Measurements from ENCODE around the gene C1S.
"Not testable (repeated sequence)": the region's sequence is repeated elsewhere in the genome, so short reads cannot be mapped to it uniquely, and the experiment has no call there.

The C1S gene

GRCh38 chr12:7060353-7060954, at the start of gene C1S:
Gene C1S (plus strand): TSS chr12:7060718. CDS start chr12:7061913, 1,195 bp downstream.
- no peak for DNase-seq

- DNase-seq: not testable (repeated sequence)
These were observed 49.1 kb upstream of the C1S start for GRCh38 chr12:7011398-7011797.

- DNase-seq: no peak
These were observed 48.4 kb upstream of the C1S start for GRCh38 chr12:7012024-7012607.

DNA sequence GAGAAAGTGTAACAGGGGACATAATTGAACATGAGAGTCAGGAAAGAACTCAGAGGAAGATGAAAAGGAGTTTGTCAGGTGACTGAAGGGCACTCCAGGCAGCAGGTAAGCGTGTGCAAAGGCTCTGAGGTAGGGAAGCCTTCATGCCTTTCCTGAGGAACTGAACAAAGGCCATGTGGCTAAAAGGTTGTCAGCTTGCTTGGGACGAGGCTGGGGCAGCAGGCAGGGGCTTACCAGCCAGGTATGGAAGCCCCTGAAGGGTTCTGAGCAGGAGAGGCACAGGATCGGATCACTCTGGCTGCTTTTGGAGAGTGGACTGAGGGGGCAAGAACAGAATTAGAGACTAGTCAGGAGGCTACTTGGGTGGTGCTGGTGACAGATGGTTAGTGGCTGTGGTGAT, 47.4 kb upstream of the C1S start:
- no peak for DNase-seq

DNA sequence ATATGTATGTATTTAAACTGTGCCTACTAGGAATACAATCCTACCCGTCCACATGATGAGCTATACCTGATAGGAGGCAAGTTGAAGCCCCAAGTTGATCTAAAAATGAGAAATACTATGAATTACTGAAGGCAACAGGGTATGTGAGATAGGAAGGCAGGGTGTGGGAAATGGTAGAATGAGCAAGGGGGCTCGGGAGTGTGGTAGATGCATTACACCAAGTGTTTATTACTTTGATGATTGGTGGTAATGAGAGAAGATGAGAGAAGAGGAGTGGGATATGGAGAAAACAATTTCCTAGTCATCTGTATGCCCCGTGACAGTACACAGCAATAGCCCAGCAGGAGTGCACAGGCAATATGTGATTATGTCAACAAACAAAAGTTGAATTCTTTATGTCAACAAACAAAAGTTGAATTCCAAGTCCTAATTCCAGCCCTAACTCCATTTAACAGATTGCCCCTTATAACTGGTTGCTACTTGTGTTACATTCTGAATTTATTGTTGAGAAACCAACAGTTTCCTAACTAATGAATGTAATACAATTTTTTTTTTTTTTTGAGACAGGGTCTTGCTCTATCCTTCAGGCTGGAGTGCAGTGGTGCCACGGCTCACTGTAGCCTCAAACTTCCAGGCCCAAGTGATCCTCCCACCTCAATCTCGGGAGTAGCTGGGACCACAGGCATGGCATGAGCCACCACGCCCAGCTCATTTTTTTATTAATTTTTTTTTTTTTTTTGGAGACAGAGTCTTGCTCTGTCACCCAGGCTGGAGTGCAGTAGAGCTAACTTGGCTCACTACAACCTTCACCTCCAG, 44.8 kb upstream of the C1S start:
- DNase-seq: no peak

DNA sequence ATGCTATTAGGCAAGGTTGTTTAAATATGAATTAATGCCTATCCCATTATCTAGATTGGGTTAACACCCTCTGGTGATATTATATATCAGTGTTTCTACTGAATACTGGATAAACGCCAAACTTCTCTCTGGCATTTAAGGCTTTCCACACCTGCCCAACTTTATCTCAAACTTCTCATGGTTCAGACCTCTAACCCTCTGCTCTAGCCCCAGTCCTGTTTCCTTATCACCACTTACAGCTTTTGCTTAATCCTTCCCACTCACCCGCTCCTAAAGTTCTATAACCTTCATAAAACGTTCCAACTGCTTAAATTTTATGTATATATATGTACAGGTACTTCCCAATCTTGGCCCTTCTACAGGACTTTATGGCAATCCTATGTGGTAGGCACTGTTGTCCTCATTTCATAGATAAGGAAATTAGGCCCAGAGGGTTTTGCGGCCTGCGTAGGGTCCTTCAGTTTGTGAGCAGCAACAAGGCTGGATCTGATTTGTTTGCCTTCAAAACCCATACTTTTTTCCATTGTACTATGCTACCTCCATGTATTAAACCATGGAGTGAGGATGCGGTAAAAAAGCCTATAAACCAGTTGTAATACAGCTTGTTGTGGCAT, 43.5 kb upstream of the C1S start:
- no peak for DNase-seq

DNA sequence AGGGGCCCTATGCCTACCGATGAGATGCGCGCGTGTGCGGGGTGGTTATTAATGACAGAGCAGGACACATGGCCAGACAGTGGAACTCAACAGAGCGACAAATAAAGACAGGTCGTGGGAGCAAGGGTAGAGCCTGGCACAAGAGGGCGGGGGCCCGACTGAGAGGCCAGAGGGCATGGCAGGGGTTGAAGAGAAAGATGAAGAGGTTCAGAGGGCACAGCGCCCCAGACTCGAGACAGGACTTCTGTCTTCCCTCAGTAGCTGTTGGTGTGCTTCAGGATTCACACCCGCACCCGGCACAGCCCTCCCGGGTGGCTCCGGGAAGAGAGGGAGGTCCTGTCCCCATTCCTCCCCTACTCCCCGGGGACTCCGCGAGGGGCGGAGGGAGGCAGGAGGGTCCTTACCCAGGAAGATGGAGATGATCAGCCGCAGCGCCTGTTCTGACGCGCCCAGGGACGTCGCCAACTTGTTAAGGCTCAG, 42.6 kb upstream of the C1S start:
- DNase-seq: no peak

- DNase-seq: peak; percentile 96
These were observed 42.0 kb upstream of the C1S start, which contains the start of gene LPCAT3 for GRCh38 chr12:7018350-7019042. Gene LPCAT3 (minus strand): TSS chr12:7018476. CDS start chr12:7018424, 52 bp downstream.

- no peak for DNase-seq
These were observed 41.4 kb upstream of the C1S start for GRCh38 chr12:7019043-7019569.

DNA sequence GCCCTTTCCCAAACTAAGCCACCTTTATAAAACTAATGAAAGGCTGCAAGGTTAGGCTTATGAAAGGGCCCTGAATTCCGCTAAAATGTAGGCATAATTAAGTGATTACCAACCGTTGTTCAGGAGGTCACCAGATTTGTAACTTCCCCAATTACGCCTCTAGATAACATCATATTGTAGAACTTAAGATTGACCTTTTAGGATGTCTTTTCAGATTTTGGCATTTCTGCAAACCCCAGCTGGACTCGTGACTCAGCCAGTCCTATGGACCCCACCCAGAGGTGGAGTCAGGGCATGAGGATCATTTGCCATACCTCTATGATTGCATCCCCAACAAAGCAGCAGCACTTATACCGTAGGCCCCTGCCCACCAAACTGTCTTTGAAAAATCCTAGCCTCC, 38.6 kb upstream of the C1S start:
- DNase-seq: no peak

GRCh38 chr12:7023114-7023513, 37.4 kb upstream of the C1S start:
- no peak for DNase-seq

- no peak for DNase-seq
These were observed 33.7 kb upstream of the C1S start for GRCh38 chr12:7026854-7027253.

DNA sequence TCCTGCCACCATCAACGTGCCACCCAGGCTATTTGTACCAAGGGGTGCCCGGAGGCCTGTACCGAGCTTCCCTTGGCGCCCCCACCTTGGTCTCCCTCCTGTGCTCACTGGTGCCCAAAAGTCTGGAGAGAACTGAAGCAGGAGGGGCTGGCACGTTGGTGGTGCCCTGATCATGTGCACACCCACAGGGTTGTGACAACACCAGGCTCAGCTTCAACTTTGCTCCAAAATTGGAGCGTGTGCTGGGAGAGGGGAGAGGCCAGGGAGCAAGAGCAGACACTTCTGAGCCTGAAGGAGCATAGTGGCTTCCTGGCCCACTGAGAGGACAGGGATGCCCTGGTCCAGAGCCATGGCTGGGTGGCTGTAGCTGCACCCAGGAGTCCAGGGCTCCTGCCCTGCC, 29.2 kb upstream of the C1S start:
- no peak for DNase-seq

DNA sequence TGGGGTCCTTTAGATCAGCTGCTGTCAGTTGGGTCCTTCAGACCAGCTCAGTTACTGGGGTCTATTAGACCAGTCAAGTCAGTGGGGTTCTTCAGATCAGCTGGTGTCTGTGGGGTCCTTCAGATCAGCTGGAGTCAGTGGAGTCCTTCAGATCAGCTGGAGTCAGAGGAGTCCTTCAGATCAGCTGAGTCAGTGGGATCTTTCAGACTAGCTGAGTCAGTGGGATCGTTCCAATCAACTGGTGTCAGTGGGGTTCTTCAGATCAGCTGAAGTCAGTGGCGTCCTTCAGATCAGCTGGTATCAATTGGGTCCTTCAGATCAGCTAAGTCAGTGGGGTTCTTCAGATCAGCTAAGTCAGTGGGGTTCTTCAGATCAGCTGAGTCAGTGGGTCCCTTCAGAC, 27.5 kb upstream of the C1S start:
- DNase-seq: no peak

DNA sequence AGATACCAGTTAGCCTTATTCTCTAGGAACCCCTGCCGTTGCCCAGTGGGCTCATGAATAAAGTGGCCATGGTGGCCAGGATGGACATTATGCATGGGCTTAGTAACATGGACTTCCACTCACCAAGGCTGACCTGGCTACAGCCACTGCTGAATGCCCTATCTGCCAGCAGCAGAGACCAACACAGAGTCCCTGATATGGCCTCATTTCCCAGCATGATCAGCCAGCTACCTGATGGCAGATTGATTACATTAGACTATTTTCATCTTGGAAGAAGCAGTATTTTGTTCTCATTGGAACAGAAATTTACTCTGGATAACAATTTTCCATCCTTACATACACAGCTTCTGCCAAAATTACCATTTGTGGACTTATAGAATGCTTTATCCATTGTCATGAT, 26.1 kb upstream of the C1S start:
- no peak for DNase-seq

- no peak for DNase-seq
These were observed 25.1 kb upstream of the C1S start for GRCh38 chr12:7035463-7035862.

- DNase-seq: not testable (repeated sequence)
These were observed 23.1 kb upstream of the C1S start for GRCh38 chr12:7037411-7037810.

DNA sequence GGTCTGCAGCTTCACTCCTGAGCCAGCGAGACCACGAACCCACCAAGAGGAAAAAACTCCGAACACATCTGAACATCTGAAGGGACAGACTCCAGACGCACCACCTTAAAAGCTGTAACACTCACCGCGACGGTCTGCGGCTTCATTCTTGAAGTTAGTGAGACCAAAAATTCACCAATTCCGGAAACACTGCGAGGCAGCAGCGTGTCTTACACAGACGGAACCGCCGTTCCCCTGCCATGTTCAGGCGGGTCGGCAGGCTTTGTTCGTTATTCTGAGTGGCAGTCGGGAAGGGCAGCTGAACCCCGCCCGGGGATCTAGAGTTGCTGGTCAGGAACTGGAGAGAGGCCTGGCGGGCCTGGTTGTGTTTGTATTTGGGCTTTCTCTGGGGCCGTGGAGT, 21.9 kb upstream of the C1S start:
- no peak for DNase-seq

GRCh38 chr12:7039403-7039802, 21.1 kb upstream of the C1S start:
- DNase-seq: no peak

GRCh38 chr12:7042842-7043241, 17.7 kb upstream of the C1S start:
- DNase-seq: no peak

- no peak for DNase-seq
These were observed 14.6 kb upstream of the C1S start for GRCh38 chr12:7045913-7046312.

GRCh38 chr12:7046383-7047105, 14.0 kb upstream of the C1S start:
- DNase-seq: no peak
